T-helper 2 cell treated with Interferon-gamma antibody and Interleukin-4, amounts not matched to agents 5 μg/mL and 100 μg/mL, for 36 hours (primary cell): ENCODE results near the gene EVX2.

Experiments used
- DNase-seq: peaks from one replicate; pipeline ENCODE4 v3.0.0; 2021; ENCODE audit warnings: low spot score
- H3K27ac Mint-ChIP-seq: one replicate; pipeline ENCODE4 v1.8.0; 2021; ENCODE audit warnings: mild to moderate bottlenecking, mixed read lengths
- H3K27me3 Mint-ChIP-seq: one replicate; pipeline ENCODE4 v1.8.0; 2021; ENCODE audit warnings: low read depth, mixed read lengths
- H3K36me3 Mint-ChIP-seq: one replicate; pipeline ENCODE4 v1.8.0; 2021; ENCODE audit warnings: low read depth, mixed read lengths
- H3K4me1 Mint-ChIP-seq: one replicate; pipeline ENCODE4 v1.8.0; 2021; ENCODE audit warnings: low read depth, mixed read lengths
- H3K4me3 Mint-ChIP-seq: one replicate; pipeline ENCODE4 v1.8.0; 2022; ENCODE audit warnings: mild to moderate bottlenecking, moderate library complexity, mixed read lengths
- H3K9me3 Mint-ChIP-seq: one replicate; pipeline ENCODE4 v1.8.0; 2021; ENCODE audit warnings: mixed read lengths

The EVX2 gene

GRCh38 chr2:176089843-176090395, 6.2 kb upstream of the EVX2 start:
- Mint-ChIP-seq H3K27me3 (peaks cover 91% of the 10 kb centered on the region), H3K27ac (no peak overlapping the region), H3K9me3 (no peaks in the 10 kb centered on the region), H3K4me3 (no peak overlapping the region), H3K4me1 (peaks cover 10% of the 10 kb centered on the region), H3K36me3 (no peaks in the 10 kb centered on the region)
- no peak for DNase-seq

GRCh38 chr2:176088937-176089842, 5.4 kb upstream of the EVX2 start:
- H3K9me3 Mint-ChIP-seq = no peaks in the 10 kb centered on the region
- no peak overlapping the region for H3K27ac Mint-ChIP-seq
- H3K4me3 Mint-ChIP-seq = no peak overlapping the region
- peaks cover 90% of the 10 kb centered on the region for H3K27me3 Mint-ChIP-seq
- H3K36me3 Mint-ChIP-seq = no peaks in the 10 kb centered on the region
- no peak for DNase-seq
- H3K4me1 Mint-ChIP-seq = peaks cover 10% of the 10 kb centered on the region

GRCh38 chr2:176088048-176088936, 4.5 kb upstream of the EVX2 start:
- DNase-seq = no peak

GRCh38 chr2:176087330-176088047, 3.7 kb upstream of the EVX2 start:
- no peaks in the 10 kb centered on the region for H3K36me3 Mint-ChIP-seq
- H3K27ac Mint-ChIP-seq = no peak overlapping the region
- no peak overlapping the region for H3K4me3 Mint-ChIP-seq

More at GRCh38 chr2:176088048-176088936, 4.5 kb upstream of the EVX2 start:
- H3K9me3 Mint-ChIP-seq = no peaks in the 10 kb centered on the region
- H3K27ac Mint-ChIP-seq = no peak overlapping the region
- H3K36me3 Mint-ChIP-seq = no peaks in the 10 kb centered on the region
- peaks cover 7% of the 10 kb centered on the region for H3K4me1 Mint-ChIP-seq
- H3K4me3 Mint-ChIP-seq = peak overlapping the region; percentile 40
- H3K27me3 Mint-ChIP-seq = peaks cover 90% of the 10 kb centered on the region

GRCh38 chr2:176085861-176086771, 2.4 kb upstream of the EVX2 start:
- Mint-ChIP-seq H3K27me3 (peaks cover 96% of the 10 kb centered on the region), H3K4me1 (peaks cover 7% of the 10 kb centered on the region), H3K36me3 (peaks cover 3% of the 10 kb centered on the region), H3K4me3 (no peak overlapping the region), H3K9me3 (no peaks in the 10 kb centered on the region), H3K27ac (no peak overlapping the region)
- DNase-seq = no peak

More at GRCh38 chr2:176087330-176088047, 3.7 kb upstream of the EVX2 start:
- peaks cover 95% of the 10 kb centered on the region for H3K27me3 Mint-ChIP-seq
- H3K9me3 Mint-ChIP-seq = no peaks in the 10 kb centered on the region
- no peak for DNase-seq
- peaks cover 10% of the 10 kb centered on the region for H3K4me1 Mint-ChIP-seq

- Mint-ChIP-seq H3K4me3 (no peak overlapping the region), H3K4me1 (peaks cover 7% of the 10 kb centered on the region), H3K9me3 (no peaks in the 10 kb centered on the region), H3K27ac (peak overlapping the region; percentile 74), H3K27me3 (peaks cover 93% of the 10 kb centered on the region), H3K36me3 (peaks cover 5% of the 10 kb centered on the region)
- DNase-seq = no peak
Observed at GRCh38 chr2:176085120-176085788, 1.5 kb upstream of the EVX2 start.

GRCh38 chr2:176084611-176085119, 903 bp upstream of the EVX2 start:
- H3K27ac Mint-ChIP-seq = peak overlapping the region; percentile 74

GRCh38 chr2:176082824-176083751, 674 bp downstream of the EVX2 start:
- DNase-seq = no peak
- Mint-ChIP-seq H3K4me1 (peaks cover 13% of the 10 kb centered on the region), H3K36me3 (peaks cover 10% of the 10 kb centered on the region), H3K4me3 (peak overlapping the region; percentile 7), H3K27me3 (peaks cover 88% of the 10 kb centered on the region), H3K9me3 (peaks cover 7% of the 10 kb centered on the region), H3K27ac (peak overlapping the region; percentile 59)

More at GRCh38 chr2:176084611-176085119, 903 bp upstream of the EVX2 start:
- no peak for DNase-seq
- Mint-ChIP-seq H3K27me3 (peaks cover 88% of the 10 kb centered on the region), H3K9me3 (no peaks in the 10 kb centered on the region), H3K36me3 (peaks cover 5% of the 10 kb centered on the region), H3K4me1 (peaks cover 7% of the 10 kb centered on the region), H3K4me3 (no peak overlapping the region)

GRCh38 chr2:176082525-176082823, 1.3 kb downstream of the EVX2 start:
- Mint-ChIP-seq H3K9me3 (peaks cover 7% of the 10 kb centered on the region), H3K4me3 (peak overlapping the region; percentile 7), H3K36me3 (peaks cover 10% of the 10 kb centered on the region), H3K27me3 (peaks cover 82% of the 10 kb centered on the region), H3K27ac (peak overlapping the region; percentile 45), H3K4me1 (peaks cover 13% of the 10 kb centered on the region)
- no peak for DNase-seq

- DNase-seq = no peak
- Mint-ChIP-seq H3K4me3 (no peak overlapping the region), H3K9me3 (peaks cover 7% of the 10 kb centered on the region), H3K36me3 (peaks cover 10% of the 10 kb centered on the region), H3K27ac (peak overlapping the region; percentile 69), H3K27me3 (peaks cover 82% of the 10 kb centered on the region), H3K4me1 (peaks cover 13% of the 10 kb centered on the region)
Observed at GRCh38 chr2:176081837-176082524, 1.8 kb downstream of the EVX2 start.

GRCh38 chr2:176081376-176081836, 2.4 kb downstream of the EVX2 start:
- Mint-ChIP-seq H3K27me3 (peaks cover 81% of the 10 kb centered on the region), H3K4me1 (peaks cover 13% of the 10 kb centered on the region), H3K4me3 (peak overlapping the region; percentile 54), H3K27ac (peak overlapping the region; percentile 82), H3K36me3 (peaks cover 10% of the 10 kb centered on the region), H3K9me3 (peaks cover 7% of the 10 kb centered on the region)
- DNase-seq = no peak
